ENCODE results near the gene PXMP4.
"Not testable (repeated sequence)": the region's sequence is repeated elsewhere in the genome, so short reads cannot be mapped to it uniquely, and the experiment has no call there.

Gene PXMP4

GRCh38 chr20:33707668-33708067, 12.4 kb downstream of the PXMP4 start:
- in situ Hi-C loops (cut with HindIII; ENCODE audit: low pct_ligation_motif_present, low sequenced_read_pairs), result no loop called here
- Histone ChIP-seq H3K27ac (no peak overlapping the region), H3K27me3 (replicated peaks) (no peaks in the 10 kb centered on the region), H3K4me3 (ENCODE audit: low read depth, low read length) (no peak overlapping the region), H3K36me3 (replicated peaks) (no peaks in the 10 kb centered on the region)
- no peak for DNase-seq
- no peak for TF ChIP-seq CTCF (IDR thresholded peaks at IDR 0.05; ENCODE audit: low read depth, low read length, missing control alignments)

- in situ Hi-C loops (cut with HindIII; ENCODE audit: low pct_ligation_motif_present, low sequenced_read_pairs), result no loop called here
- Histone ChIP-seq H3K27ac (no peak overlapping the region), H3K4me3 (ENCODE audit: low read depth, low read length) (no peak overlapping the region), H3K36me3 (replicated peaks) (no peaks in the 10 kb centered on the region), H3K27me3 (replicated peaks) (no peaks in the 10 kb centered on the region)
- TF ChIP-seq CTCF (IDR thresholded peaks at IDR 0.05; ENCODE audit: low read depth, low read length, missing control alignments), result no peak
- DNase-seq, result no peak
Measured at GRCh38 chr20:33704197-33704924, 15.7 kb downstream of the PXMP4 start.

GRCh38 chr20:33703498-33704137, 16.5 kb downstream of the PXMP4 start:
- Histone ChIP-seq H3K4me3 (ENCODE audit: low read depth, low read length) (no peak overlapping the region), H3K27ac (no peak overlapping the region), H3K36me3 (replicated peaks) (no peaks in the 10 kb centered on the region), H3K27me3 (replicated peaks) (no peaks in the 10 kb centered on the region)
- DNase-seq, result no peak
- in situ Hi-C loops (cut with HindIII; ENCODE audit: low pct_ligation_motif_present, low sequenced_read_pairs), result no loop called here
- TF ChIP-seq CTCF (IDR thresholded peaks at IDR 0.05; ENCODE audit: low read depth, low read length, missing control alignments), result no peak

GRCh38 chr20:33702861-33703260, 17.2 kb downstream of the PXMP4 start:
- no peak for TF ChIP-seq CTCF (IDR thresholded peaks at IDR 0.05; ENCODE audit: low read depth, low read length, missing control alignments)
- Histone ChIP-seq H3K27ac (no peak overlapping the region), H3K36me3 (replicated peaks) (no peaks in the 10 kb centered on the region), H3K27me3 (replicated peaks) (no peaks in the 10 kb centered on the region), H3K4me3 (ENCODE audit: low read depth, low read length) (no peak overlapping the region)
- DNase-seq, result no peak
- in situ Hi-C loops (cut with HindIII; ENCODE audit: low pct_ligation_motif_present, low sequenced_read_pairs), result no loop called here

GRCh38 chr20:33701629-33702450, 18.3 kb downstream of the PXMP4 start:
- in situ Hi-C loops (cut with HindIII; ENCODE audit: low pct_ligation_motif_present, low sequenced_read_pairs), result no loop called here
- H3K27me3 ChIP-seq (replicated peaks), result no peaks in the 10 kb centered on the region
- no peak for DNase-seq
- H3K36me3 ChIP-seq (replicated peaks), result no peaks in the 10 kb centered on the region
- H3K4me3 ChIP-seq (ENCODE audit: low read depth, low read length), result no peak overlapping the region
- H3K27ac ChIP-seq, result no peak overlapping the region
- no peak for TF ChIP-seq CTCF (IDR thresholded peaks at IDR 0.05; ENCODE audit: low read depth, low read length, missing control alignments)

- DNase-seq; in situ Hi-C loops (cut with HindIII; ENCODE audit: low pct_ligation_motif_present, low sequenced_read_pairs); H3K27me3 ChIP-seq (replicated peaks); H3K27ac ChIP-seq; H3K36me3 ChIP-seq (replicated peaks); H3K4me3 ChIP-seq (ENCODE audit: low read depth, low read length): not testable (repeated sequence)
Measured at GRCh38 chr20:33700696-33701441, 19.2 kb downstream of the PXMP4 start.

GRCh38 chr20:33698966-33699365, 21.1 kb downstream of the PXMP4 start:
- DNase-seq; in situ Hi-C loops (cut with HindIII; ENCODE audit: low pct_ligation_motif_present, low sequenced_read_pairs); H3K4me3 ChIP-seq (ENCODE audit: low read depth, low read length); H3K36me3 ChIP-seq (replicated peaks); H3K27me3 ChIP-seq (replicated peaks); H3K27ac ChIP-seq: not testable (repeated sequence)
